Fibroblast of villous mesenchyme (primary cell): ENCODE measurements around the gene IGDCC3. TPM values are rescaled to one million over a fixed set of nuclear protein-coding genes. Genes with fewer than 3 reads are reported as not detected.

Source experiments
- DNase-seq: peaks from one replicate; pipeline ENCODE4 v3.0.0-alpha.2; 2010; ENCODE audit warnings: low read depth
- H3K4me3 ChIP-seq: 2 replicates; pipeline ENCODE4 v1.5.1; 2011; ENCODE audit warnings: low read depth, mild to moderate bottlenecking, low read length
- total RNA-seq: library from RNA; depleted of rRNA; stranded (reverse); fragments of >200 nt; gene quantifications from 2 replicates; pipeline ENCODE4 v1.2.3, GENCODE V29; 2012
- TF ChIP-seq, protein P1 (sequence below): IDR thresholded peaks from 2 replicates; pipeline ENCODE4 v1.5.1; 2012; ENCODE audit warnings: low read depth, mild to moderate bottlenecking, low read length; ENCODE audit not compliant: insufficient read depth

Gene IGDCC3
- total RNA-seq, 1 donor, result under 0.01 TPM

DNA sequence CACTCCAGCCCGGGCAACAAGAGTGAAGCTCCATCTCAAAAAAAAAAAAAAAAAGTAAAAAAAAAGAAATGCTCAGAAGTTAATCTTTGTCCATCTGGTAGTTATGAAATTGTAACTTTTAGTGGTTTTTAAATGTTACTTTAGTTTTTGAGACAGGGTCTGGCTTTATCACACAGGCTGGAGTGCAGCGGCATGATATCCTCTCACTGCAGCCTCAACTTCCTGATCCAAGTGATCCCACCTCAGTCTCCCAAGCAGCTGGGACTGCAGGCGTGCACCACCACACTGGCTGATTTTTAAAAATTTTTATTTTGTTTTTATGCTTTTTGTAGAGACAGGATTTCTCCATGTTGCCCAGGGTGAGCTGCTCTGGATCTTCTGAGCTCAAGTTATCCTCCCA is 72.0 kb downstream of the IGDCC3 start:
- no peak overlapping the region for H3K4me3 ChIP-seq
- DNase-seq, result no peak
- TF ChIP-seq, protein P1, sequence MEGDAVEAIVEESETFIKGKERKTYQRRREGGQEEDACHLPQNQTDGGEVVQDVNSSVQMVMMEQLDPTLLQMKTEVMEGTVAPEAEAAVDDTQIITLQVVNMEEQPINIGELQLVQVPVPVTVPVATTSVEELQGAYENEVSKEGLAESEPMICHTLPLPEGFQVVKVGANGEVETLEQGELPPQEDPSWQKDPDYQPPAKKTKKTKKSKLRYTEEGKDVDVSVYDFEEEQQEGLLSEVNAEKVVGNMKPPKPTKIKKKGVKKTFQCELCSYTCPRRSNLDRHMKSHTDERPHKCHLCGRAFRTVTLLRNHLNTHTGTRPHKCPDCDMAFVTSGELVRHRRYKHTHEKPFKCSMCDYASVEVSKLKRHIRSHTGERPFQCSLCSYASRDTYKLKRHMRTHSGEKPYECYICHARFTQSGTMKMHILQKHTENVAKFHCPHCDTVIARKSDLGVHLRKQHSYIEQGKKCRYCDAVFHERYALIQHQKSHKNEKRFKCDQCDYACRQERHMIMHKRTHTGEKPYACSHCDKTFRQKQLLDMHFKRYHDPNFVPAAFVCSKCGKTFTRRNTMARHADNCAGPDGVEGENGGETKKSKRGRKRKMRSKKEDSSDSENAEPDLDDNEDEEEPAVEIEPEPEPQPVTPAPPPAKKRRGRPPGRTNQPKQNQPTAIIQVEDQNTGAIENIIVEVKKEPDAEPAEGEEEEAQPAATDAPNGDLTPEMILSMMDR, result no peak

DNA sequence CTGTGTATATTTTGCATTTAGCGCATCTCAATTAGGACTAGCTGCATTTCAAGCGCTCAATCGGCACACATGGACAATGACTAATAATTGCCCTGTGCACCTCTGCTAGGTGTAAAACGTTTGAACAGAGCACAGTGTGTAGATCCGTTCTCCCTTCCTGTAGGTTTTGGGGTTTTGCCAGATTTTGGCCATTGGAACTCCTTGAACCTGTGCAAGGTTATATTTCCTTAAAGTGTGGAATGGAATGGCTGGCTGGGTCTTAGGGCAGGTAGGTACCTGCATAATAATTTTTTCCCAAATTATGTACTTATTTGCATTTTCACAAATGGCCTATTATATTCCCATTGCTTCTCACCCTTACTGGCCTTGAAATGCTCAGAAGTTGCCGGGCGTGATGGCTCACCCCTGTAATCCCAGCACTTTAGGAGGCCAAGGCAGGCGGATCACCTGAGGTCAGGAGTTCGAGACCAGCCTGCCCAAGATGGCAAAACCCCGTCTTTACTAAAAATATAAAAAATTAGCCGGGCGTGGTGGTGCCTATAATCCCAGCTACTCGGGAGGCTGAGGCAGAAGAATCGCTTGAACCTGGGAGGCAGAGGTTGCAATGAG is 72.5 kb downstream of the IGDCC3 start:
- peak overlapping the region; percentile 19 for H3K4me3 ChIP-seq
- TF ChIP-seq, protein P1, result no peak
- no peak for DNase-seq

DNA sequence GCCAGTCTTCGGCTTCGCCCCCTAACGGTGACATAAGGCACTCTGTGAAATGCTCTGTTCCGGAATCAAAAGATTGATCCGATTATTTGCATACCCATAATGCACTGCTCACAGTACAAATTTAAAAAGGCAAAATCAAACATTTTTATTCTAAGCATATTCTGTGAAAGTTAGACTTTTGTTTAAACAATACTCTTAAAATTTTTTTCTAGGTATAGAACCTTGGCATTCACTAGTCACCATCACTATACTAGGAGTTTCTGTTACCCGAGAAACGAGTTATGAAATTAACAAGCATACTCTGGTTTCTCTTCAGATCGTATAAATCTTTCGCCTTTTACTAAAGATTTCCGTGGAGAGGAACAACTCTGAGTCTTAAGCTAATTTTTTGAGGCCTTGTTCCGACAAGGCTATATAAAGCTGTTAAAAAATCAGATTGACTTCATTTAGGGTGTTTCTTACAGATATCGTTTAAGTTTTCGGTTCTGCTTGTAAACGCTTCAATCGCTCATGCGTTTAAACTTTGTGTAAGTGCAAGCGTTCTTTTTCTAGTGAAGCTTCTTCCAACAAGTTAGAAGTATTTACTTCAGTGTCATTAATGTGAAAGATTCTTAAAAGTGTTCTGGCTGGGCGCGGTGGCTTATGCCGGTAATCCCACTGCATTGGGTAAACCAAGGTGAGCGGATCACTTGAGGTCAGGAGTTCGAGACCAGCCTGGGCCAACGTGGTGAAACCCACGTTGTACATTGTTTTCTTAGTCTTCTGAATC is 73.2 kb downstream of the IGDCC3 start, which contains the start of gene RNU5B-1:
Gene RNU5B-1 (plus strand): TSS at position 297 of the 769 bp plus-strand sequence.
- H3K4me3 ChIP-seq, result peak within 1 kb of the TSS; percentile 62
- TF ChIP-seq, protein P1, result peak; percentile 85
- DNase-seq, result peak; percentile 97

DNA sequence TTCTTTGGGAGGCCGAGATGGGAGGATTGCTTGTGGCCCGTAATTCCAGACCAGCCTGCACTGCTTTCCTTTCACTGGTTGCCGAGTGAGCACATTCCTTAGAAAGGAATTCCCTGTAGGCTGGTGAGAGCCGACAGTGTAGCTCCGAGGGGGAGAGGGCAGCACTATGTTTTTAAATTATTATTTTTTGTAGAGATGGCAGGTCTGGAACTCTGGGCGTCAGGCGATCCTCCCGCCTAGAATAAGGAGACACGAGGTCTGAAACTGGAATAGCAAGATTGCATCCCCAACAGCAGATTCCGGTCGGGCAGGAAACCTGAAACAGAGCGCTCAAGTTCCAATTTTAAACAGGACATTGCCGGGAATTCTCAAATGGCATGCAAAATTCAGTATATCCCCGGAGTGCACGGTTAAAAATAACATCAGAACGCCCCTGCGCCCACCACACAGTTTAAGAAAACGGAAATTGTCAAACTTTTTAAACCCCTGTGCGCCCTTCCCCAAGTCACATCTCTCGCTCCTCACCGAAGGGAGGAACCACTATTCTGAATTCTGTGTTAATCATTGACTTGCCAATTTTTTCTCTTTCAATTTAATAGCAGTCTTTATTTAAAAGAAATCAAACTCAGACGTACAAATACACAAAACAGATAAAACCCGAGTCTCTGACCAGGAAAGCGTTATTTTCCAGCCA is 74.0 kb downstream of the IGDCC3 start:
- peak; percentile 52 for DNase-seq
- H3K4me3 ChIP-seq, result peak overlapping the region; percentile 62
- TF ChIP-seq, protein P1, result no peak

DNA sequence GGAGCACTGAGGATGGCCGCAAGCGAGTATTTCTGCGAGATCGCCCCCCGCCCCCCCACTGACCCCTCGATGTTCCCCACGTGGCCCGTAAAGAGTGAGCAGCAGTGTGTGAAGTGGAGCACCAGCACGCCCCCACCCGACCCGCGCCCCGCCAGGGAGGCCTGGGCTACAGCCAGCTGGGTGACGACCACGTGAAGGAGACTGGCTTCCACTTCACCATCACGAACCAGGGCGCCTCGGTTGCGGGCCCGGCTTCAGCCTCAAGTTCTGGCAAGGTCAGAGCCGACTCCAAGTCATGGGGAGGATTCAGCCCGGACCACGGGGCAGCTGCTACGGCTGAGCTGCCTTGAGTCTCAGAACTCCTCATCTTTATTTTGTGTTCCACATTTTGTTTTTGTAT is 75.7 kb downstream of the IGDCC3 start:
- DNase-seq, result no peak
- TF ChIP-seq, protein P1, result no peak
- H3K4me3 ChIP-seq, result no peak overlapping the region

DNA sequence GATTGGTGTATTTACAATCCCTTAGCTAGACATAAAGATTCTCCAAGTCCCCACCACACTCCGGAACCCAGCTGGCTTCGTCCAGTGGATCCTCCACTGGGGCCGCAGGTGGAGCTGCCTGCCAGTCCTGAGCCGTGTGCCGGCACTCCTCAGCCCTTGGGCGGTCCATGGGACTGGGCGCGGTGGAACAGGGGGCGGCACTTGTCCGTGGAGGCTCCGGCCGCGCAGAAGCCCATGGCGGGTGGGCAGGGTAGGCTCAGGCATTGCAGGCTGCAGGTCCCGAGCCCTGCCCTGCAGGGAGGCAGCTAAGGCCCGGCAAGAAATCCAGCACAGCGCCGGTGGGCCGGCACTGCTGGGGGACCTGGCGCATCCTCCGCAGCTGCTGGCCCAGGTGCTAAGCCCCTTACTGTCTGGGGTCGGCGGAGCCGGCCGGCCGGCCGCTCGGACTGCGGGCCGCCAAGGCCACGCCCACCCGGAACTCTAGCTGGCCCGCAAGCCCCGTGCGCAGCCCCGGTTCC is 76.8 kb downstream of the IGDCC3 start:
- no peak for DNase-seq
- H3K4me3 ChIP-seq, result no peak overlapping the region
- TF ChIP-seq, protein P1, result no peak
